Raji (cell line): ENCODE data around the gene STAT6.

Experiments used
- POLR2A ChIP-seq: IDR thresholded peaks from 2 replicates; pipeline ENCODE4 v1.6.1; 2011; ENCODE audit warnings: low read depth, low read length, control low read depth; ENCODE audit not compliant: insufficient read depth

The STAT6 gene

GRCh38 chr12:57149245-57149900 is 38.2 kb upstream of the STAT6 start:
- no peak for TF ChIP-seq POLR2A

GRCh38 chr12:57148469-57149244 is 37.5 kb upstream of the STAT6 start:
- TF ChIP-seq POLR2A = no peak

- no peak for TF ChIP-seq POLR2A
These were observed 36.1 kb upstream of the STAT6 start, which contains the start of gene LRP1-AS for GRCh38 chr12:57146961-57147944. TSS of gene LRP1-AS (minus strand) at chr12:57147619.

- no peak for TF ChIP-seq POLR2A
These were observed 34.9 kb upstream of the STAT6 start for GRCh38 chr12:57146092-57146491.

- TF ChIP-seq POLR2A = no peak
These were observed 34.4 kb upstream of the STAT6 start for GRCh38 chr12:57145460-57146059.

- no peak for TF ChIP-seq POLR2A
These were observed 32.3 kb upstream of the STAT6 start for GRCh38 chr12:57143454-57143853.

GRCh38 chr12:57142727-57143126 is 31.6 kb upstream of the STAT6 start:
- TF ChIP-seq POLR2A = no peak

GRCh38 chr12:57142121-57142520 is 31.0 kb upstream of the STAT6 start:
- TF ChIP-seq POLR2A = no peak

GRCh38 chr12:57141249-57141648 is 30.1 kb upstream of the STAT6 start:
- TF ChIP-seq POLR2A = no peak

GRCh38 chr12:57139796-57140649 is 28.9 kb upstream of the STAT6 start:
- no peak for TF ChIP-seq POLR2A

- TF ChIP-seq POLR2A = no peak
These were observed 27.5 kb upstream of the STAT6 start for GRCh38 chr12:57138526-57139272.

- no peak for TF ChIP-seq POLR2A
These were observed 24.6 kb upstream of the STAT6 start for GRCh38 chr12:57135527-57136326.
